HG03025 (cell line): Measurements from ENCODE around the gene CTNNA1.
"Not testable (repeated sequence)": the region's sequence is repeated elsewhere in the genome, so short reads cannot be mapped to it uniquely, and the experiment has no call there.

Experiments used
- ATAC-seq: cut with Tn5 transposase; IDR thresholded peaks from one replicate; pipeline ENCODE4 v1.9.1; 2021; ENCODE audit warnings: mild to moderate bottlenecking, moderate library complexity; ENCODE audit not compliant: unreplicated experiment, low FRiP score

CTNNA1 gene

DNA sequence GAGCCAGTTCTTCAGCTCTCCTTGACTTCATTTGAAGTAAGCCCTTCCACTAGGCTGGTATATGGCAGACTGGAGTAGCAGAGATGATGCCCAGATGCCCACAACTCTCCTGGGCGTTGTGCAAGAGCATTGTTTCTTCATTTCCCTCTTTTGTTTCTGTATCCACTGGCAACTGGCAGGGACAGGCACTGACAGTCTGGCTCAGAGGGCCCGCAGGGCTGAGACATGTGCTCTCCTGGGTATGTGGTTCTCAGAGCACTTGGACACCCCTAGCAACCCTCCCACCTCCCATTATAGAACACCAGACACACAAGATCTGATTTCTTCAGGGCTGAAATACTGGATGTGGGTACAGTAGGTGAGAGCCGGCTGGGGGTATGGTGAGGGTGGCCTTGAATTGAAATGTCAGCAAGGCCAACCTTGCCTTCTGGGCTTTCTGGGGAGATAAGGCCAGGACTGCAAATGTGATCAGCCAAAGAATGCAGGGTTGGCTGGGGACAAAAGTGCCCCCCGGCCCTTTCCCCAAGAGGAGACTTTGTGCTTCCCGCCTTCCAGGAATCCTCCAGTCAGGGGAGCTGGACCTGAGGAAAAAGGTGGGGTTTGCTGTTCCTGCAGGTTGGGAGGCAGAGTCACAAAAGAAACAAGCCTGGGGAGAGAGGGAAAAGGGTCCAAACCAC is 28.6 kb upstream of the CTNNA1 start:
- no peak for ATAC-seq

DNA sequence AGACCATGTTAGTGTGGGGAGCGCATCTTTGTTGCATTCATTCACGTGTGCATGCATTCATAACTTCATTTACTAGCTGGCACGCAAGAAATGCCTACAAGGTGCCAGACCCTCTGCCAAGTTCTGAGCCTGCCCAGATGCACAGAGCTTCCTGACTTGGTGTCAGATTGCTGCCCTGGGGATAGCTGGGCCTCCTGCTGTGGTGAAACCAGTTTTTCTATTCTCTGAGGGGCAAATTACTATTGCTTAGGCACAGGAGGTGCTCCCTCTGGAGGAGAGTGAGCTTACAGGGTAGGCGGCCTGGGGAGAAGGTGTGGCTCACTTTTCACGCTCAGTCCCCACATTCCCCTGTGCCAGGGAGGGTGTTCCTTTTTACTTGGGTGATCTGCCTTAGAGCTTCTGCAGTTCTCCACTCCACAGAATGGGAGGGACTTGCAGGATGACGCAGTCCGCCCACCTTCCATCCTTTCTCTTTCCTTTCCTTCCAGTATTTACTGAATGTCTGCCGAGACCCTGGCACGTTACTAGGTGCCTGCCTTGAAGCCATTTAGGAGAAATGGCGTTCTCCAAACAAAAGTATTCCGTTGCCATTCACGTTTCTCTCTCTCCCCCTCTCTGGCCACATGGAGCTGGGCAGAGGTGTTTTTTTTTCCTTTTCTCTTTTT is 27.9 kb upstream of the CTNNA1 start:
- no peak for ATAC-seq

DNA sequence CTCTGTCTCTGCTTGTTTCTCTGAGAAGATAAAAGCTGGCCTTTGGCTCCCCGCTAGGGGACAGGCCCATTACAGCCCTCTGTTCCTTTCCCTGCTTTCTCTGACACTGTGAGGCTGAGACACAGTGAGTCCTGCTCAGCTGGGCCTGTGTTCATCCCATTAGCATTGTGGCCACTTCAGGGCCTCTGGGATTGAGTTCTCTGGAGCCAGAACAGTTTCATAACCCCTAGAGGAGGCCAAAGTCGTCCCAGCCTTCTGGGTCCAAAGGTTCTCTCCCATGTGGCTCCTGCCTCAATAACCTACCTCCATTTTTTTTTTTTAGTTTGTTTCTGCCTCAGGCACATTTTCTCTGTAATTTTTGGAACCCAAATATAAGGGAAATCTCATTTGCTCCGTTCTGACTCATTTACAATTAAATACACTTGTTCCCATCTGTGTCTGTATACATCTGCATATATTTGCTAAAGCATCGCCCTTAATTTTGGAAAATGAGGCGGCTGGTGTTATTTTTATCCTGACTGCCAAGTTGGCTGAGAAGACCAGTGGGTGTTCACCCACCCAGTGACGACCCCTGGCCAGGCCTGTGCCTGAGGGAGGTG is 27.3 kb upstream of the CTNNA1 start:
- no peak for ATAC-seq

DNA sequence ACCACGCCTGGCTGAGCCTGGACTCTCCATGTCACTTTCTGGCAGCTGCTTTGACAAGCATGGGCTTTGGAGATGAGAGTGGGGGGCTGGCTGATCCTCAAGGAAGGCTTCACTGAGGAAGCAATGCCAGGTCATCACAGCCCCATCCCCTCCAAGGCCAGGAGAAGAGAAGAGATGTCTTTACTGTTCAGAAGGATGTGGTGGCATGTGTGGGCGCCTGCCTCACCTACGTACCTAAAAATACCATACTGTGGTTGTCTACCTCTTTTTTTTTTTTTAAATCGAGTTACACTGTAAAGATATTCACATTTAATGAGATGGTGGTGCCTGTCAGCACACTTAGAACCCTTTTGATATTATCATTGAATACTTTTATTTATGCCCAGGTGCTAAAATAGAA is 26.4 kb upstream of the CTNNA1 start:
- ATAC-seq: no peak

DNA sequence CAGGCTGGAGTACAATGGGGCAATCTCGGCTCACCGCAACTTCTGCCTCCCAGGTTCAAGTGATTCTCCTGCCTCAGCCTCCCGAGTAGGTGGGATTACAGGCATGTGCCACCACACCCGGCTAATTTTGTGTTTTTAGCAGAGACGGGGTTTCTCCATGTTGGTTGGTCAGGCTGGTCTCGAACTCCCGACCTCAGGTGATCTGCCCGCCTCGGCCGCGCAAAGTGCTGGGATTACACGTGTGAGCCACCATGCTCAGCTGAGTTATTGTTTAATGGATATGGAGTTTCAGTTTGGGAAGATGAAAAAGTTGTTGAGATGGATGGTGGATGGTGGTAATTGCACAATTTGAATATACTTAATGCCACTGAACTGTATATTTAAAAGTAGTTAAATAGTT is 22.7 kb upstream of the CTNNA1 start:
- ATAC-seq: not testable (repeated sequence)

DNA sequence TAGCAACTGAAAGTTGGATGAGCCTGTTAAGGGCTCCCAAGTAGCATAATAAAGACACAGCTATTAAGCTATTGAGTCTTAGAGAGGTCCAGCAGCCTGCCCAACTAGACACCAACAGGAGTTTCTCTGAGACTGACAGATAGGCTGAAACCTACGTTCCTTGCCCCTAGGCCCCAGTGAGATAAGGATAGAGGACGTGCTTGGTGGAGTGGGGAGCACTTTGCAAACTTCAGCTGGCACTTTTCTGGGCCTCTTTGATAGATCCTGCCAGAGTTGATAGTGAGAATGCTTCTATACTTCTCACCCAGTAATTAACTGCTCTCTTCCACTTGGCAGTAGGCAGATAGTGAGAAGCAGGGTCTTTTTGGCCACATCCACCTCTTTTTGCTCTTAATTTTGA is 20.8 kb upstream of the CTNNA1 start:
- no peak for ATAC-seq

DNA sequence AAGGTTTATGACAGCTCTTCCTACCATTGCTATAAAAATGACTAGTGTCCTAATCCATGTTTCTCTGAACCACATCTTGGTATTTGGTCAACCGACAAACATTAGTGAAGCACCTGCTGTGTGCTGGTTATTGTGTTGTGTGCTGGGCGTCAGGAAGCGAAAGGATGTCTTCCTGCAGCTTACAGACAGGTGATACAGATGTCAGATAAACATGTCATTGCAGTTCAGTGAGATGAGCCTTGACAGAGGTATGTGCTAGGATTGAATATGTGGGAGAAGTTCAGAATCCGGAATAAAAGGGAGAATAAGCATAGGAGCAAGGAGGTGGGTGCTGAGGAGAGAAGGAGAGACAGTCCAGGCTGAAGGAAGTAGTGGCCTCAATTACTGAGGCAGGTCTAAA is 20.3 kb upstream of the CTNNA1 start:
- no peak for ATAC-seq

DNA sequence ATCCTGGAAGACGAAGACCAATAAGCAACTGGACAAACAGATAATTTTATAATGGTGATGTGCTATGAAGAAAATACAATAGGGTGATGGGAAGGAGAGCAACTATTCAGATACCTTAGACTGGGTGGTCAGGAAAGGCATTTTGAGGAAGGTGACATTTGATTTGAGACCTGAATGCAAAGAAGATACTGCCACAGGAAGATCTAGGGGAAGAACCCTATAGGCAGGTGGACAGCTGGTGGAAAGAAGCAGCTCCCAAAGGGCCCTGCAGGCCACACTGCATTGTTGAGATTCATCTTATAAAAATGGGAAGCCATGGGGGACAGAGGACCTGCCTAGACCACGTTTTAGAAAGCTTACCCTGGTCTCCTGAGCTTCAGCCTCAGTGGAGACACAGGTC is 19.7 kb upstream of the CTNNA1 start:
- no peak for ATAC-seq

DNA sequence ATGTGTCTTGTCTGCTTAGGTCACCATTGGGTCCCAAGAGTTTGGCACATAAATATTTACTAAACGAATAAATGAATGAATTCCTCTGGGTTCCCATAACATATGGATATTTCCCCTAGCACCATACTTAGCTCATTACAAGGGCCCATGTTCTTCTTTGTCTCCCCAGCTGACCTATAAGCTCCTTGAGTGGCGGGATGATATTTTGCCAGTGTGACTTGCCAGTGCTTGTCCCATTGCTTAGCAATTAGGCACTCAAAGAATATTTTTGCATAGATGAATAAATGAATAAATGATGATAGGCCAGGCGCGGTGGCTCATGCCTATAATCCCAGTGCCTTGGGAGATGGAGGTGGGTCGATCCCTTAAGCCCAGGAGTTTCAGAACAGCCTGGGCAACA is 16.9 kb upstream of the CTNNA1 start:
- no peak for ATAC-seq

DNA sequence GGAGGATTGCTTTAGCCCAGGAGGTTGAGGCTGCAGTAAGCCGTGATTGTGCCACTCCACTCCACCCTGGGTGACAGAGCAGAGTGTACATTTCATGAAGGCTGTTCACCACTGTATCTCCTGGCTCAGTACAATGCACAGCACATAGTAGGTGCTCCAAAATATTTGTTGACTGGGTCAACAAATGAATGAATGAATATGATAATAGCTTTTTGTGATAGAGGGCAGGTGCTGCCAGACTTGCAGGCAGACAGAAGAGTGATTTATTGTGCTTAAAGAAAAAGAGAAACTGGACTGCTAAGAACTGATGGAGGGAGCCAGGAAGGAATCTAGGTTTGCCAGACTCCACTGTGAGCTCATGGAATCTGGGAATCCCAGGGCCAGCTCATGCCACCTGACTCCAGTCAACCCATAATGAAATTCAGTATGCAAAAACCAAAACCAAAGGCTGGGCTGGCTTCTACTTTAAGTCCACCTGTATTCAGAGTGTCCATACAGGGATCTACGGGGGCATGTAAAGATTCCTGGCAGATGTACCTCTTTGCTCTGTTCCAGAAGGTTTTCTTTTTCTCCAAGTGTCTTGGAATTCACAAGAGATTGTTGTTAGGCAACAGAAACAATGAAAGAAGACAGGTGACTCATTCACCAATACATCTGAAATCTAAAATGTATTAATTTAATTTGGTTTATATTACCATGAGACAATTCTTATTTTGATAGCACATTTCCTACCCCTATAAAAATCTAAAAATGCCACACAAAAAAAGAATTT is 15.5 kb upstream of the CTNNA1 start:
- no peak for ATAC-seq

DNA sequence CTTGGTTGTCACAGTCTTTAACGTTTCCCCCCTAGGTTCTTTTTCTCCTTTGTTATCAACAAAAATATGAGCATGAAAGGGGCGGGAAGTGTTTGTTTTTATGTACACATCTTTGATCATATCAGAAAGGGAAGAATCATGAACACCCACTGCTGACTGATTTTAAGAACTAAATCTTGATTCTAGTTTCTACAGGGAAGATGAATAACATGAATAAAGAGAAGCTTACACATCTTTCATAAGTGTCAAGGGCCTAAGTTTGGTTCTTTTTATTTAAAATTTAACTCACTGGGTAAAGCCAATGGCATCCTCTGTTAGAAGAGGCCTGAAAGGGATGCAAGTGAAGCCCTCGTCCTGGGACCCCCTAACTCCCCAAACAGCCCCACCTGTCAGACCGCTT is 14.8 kb upstream of the CTNNA1 start:
- no peak for ATAC-seq

DNA sequence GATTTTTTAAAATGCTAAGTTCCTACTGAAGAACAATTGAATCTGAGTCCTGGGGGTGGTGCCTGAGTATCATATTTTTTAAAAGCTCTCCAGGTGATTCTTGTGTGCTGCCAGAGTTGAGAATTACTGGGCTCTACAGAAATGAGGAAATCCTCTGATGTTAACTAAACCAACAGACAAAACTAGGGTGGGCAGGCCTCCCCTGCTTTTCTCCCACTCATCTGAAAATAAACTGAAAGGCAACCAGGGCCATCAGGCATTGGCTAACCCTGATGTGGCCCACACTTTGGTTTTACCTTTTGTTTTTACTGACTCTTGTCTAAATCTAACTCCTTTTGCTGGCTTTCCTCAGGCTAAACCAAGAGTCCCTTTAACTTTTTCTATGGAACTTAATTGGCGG is 13.3 kb upstream of the CTNNA1 start:
- no peak for ATAC-seq

DNA sequence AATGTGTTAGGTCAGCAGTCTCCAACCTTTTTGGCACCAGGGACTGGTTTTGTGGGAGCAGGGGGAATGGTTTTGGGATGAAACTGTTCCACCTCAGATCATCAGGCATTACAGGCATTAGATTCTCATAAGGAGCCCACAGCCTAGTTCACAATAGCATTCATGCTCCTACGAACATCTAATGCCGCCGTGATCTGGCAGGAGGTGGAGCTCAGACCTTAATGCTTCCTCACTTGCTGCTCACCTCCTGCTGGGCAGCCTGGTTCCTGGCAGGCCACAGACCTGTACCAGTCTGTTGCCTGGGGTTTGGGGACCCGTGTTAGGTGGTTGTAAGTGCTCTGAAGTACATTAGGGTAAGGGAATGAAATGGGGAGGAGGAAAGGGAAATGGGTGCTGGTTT is 9.7 kb upstream of the CTNNA1 start:
- no peak for ATAC-seq

DNA sequence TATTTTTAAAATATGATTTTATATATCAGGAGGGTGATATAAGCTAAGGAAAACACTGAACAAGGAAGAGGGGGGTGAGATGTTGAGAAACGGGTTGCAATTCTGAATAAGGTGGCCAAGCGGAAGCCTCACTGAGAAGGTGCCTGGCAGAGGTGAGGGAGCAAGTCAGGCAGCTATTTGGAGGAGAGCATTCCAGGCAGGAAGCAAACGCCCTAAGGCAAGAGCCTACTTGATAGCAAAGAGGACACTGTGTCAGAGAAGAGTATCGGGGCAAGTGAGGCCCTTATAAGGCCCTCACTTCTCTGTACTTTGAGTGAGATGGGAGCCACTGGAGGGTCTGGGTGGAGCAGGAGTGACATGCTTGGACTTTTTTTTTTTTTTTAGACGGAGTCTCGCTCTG is 8.0 kb upstream of the CTNNA1 start:
- no peak for ATAC-seq

DNA sequence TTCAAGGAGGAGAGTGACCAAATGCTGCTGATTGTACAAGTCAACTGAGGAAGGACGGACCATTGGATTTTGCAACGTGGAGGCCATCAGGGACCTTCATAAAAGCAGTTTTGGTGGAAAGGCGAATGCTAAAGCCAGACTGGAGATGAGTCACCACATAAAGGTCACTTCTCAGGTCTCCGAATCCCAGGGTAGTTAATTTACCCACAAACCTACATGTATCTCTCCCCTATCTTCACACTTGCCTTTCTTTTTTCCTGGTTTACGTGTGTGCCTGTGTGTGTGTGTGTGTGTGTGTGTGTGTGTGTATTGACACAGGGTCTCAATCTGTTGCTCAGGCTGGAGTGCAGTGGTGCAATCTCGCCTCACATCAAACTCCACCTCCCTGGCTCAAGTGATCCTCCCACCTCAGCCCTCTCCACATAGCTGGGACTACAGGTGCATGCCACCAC is 4.6 kb upstream of the CTNNA1 start:
- ATAC-seq: no peak

DNA sequence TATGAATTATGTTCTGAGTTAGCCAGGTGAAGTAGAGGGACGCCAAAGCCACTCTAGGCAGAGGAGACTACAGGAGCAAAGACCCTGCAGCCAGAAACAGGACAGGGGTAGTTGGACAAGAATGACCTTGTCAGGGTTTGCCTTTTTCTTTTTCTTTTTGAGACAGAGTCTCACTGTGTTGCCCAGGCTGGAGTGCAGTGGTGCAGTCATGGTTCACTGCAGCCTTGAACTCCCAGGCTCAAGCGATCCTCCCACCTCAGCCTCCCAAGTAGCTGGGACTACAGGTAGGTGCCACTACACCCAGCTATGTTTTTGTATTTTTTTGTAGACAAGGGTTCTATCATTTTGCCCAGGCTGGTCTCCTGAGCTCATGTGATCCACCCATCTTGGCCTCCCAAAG is 1.9 kb upstream of the CTNNA1 start:
- ATAC-seq: not testable (repeated sequence)

DNA sequence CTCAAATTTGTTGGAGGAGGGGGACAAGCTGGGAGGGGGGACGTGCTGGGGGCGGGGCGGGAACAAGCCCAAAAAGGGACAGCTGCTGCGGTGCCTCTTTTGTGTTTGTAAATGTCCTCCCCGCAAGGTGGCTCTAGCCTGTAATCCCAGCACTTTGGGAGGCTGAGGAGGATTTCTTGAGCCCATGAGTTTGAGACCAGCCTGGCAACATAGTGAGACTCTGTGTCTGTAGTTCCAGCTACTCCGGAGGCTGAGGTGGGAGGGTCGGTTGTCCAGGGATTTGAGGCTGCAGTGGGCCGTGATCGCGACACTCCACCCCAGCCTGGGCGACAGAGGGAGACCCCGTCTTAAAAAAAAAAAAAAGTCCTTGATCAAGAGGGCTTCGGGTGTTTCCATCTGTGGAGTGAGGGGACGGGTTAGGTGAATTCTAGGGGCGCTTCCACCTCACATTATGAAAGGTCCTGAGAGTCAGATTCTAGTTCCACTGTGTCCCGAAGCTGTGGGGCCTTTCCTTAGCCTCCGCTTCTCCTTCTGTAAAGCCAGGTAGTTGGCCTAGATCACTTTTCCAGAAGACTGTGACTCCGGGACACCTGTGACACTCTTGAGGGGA is 779 bp upstream of the CTNNA1 start:
- no peak for ATAC-seq

DNA sequence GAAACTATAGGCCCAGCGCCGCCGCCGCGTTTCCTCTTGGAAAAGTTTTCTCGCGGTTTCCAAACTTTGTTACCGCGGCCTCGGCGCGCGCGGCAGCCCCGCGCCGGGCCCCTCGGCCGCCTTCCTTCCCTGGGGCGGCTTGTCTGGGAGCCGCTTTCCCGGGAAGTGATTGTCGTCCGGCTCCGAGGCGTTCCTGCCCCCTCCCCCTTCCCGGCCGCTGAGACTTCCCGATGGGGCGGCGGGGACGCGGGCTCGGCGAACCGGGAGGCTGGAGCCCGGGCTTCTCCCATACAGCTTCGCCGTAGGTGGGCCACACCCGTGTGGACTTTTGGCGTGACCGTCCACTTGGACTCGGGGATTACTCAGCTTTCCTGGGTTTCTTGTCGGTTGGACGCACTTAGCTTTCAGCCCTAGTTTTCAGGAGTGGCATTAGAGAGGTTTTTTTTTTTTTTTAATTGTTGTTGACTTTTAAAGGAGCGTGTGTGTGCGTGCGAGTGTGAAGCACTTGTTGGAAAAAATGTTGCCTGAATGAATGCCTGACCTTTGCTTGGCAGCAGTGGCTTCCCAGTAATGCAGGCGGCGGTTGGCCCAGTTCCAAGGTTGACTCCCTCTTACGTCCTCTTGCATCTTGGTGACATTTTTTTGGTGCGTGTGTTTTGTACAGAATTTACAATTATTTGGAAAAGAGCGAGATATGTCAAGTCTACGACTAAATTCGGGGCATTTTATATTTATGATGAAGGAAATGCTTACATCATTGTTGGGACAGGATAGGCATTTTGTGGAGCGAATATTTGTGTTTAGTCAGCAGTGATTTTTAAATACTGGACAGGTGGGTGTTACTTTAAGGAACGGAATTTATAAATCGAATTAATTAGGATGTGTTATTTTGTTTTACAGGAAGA is 821 bp downstream of the CTNNA1 start:
- ATAC-seq: peak; percentile 15

DNA sequence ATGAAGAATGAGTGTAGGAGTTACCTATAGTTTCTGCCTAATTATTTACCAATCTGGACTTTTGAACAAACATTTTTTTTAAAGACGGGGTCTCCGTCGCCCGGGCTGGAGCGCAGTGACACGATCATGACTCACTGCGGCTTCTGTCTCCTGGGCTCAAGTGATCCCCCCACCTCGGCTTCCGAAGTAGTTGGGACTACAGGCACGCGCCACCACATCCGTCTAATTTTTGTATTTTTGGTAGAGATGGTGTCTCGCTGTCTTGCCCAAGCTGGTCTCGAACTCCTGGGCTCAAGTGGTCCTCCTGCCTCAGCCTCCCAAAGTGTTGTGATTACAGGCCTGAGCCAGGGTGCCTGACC is 1.5 kb downstream of the CTNNA1 start:
- ATAC-seq: no peak
